HG02588 (cell line): Measurements from ENCODE around the gene SLC22A1.
"Not testable (repeated sequence)": the region's sequence is repeated elsewhere in the genome, so short reads cannot be mapped to it uniquely, and the experiment has no call there.

Experiments used
- ATAC-seq: cut with Tn5 transposase; IDR thresholded peaks from one replicate; pipeline ENCODE4 v1.9.1; 2021; ENCODE audit warnings: mild to moderate bottlenecking, moderate library complexity; ENCODE audit not compliant: unreplicated experiment

SLC22A1 gene

GRCh38 chr6:160137130-160137988 lies 15.7 kb downstream of the SLC22A1 start:
- no peak for ATAC-seq

GRCh38 chr6:160137989-160138835 lies 16.6 kb downstream of the SLC22A1 start:
- no peak for ATAC-seq

GRCh38 chr6:160138839-160139419 lies 17.3 kb downstream of the SLC22A1 start:
- no peak for ATAC-seq

GRCh38 chr6:160139420-160139851 lies 17.8 kb downstream of the SLC22A1 start:
- no peak for ATAC-seq

- ATAC-seq: not testable (repeated sequence)
Measured at GRCh38 chr6:160140493-160140892, 18.9 kb downstream of the SLC22A1 start.

- no peak for ATAC-seq
Measured at GRCh38 chr6:160141001-160141726, 19.5 kb downstream of the SLC22A1 start.

GRCh38 chr6:160142115-160142715 lies 20.6 kb downstream of the SLC22A1 start:
- ATAC-seq: no peak

- ATAC-seq: no peak
Measured at GRCh38 chr6:160146454-160147145, 25.0 kb downstream of the SLC22A1 start.

GRCh38 chr6:160147146-160147536 lies 25.5 kb downstream of the SLC22A1 start:
- ATAC-seq: no peak

- ATAC-seq: no peak
Measured at GRCh38 chr6:160154471-160154870, 32.9 kb downstream of the SLC22A1 start.

GRCh38 chr6:160156842-160157241 lies 35.2 kb downstream of the SLC22A1 start:
- no peak for ATAC-seq

GRCh38 chr6:160160450-160160849 lies 38.8 kb downstream of the SLC22A1 start:
- no peak for ATAC-seq

GRCh38 chr6:160160929-160161646 lies 39.5 kb downstream of the SLC22A1 start:
- ATAC-seq: no peak

GRCh38 chr6:160161647-160161986 lies 40.0 kb downstream of the SLC22A1 start:
- ATAC-seq: no peak

- ATAC-seq: no peak
Measured at GRCh38 chr6:160162030-160162566, 40.5 kb downstream of the SLC22A1 start.

GRCh38 chr6:160163425-160163824 lies 41.8 kb downstream of the SLC22A1 start:
- ATAC-seq: no peak

- no peak for ATAC-seq
Measured at GRCh38 chr6:160163912-160164311, 42.3 kb downstream of the SLC22A1 start.

GRCh38 chr6:160165928-160166327 lies 44.3 kb downstream of the SLC22A1 start:
- ATAC-seq: not testable (repeated sequence)
